Mucosa of descending colon (tissue), 3 donors: ENCODE data around the gene SH2D5. TPM values are rescaled to one million over a fixed set of nuclear protein-coding genes. Genes with fewer than 3 reads are reported as not detected.

Experiments
- ATAC-seq: fragments of 200-7000 bp; cut with Tn5 transposase; one replicate; pipeline ENCODE4 v1.9.1; 2020; ENCODE audit warnings: mild to moderate bottlenecking, moderate library complexity
- DNase-seq, 3 donors: peaks; one replicate each; pipeline ENCODE4 v3.0.0-alpha.2; 2020
- H3K36me3 ChIP-seq: fragments of 200-600 bp; one replicate; pipeline ENCODE4 v1.8.0; 2021; ENCODE audit warnings: low read depth, mild to moderate bottlenecking
- H3K4me1 ChIP-seq: fragments of 200-600 bp; one replicate; pipeline ENCODE4 v1.8.0; 2021; ENCODE audit warnings: low read depth, mild to moderate bottlenecking
- H3K4me3 ChIP-seq: fragments of 200-600 bp; one replicate; pipeline ENCODE4 v1.8.0; 2021; ENCODE audit warnings: mild to moderate bottlenecking
- H3K9me3 ChIP-seq: fragments of 200-600 bp; one replicate; pipeline ENCODE4 v1.8.0; 2021; ENCODE audit warnings: mild to moderate bottlenecking
- CTCF ChIP-seq: fragments of 200-600 bp; IDR thresholded peaks from one replicate; pipeline ENCODE4 v1.8.0; 2022; ENCODE audit warnings: antibody characterized with exemption, mild to moderate bottlenecking
- intact Hi-C, 2 donors: fragments of 100-400 bp; cut with DNase I in 1 of 2; cut with micrococcal nuclease in 1 of 2; formaldehyde crosslinking; loops; one replicate each; pipeline versions ENCODE4 v1.11.0 to v1.11.1; 2022; cut with DNase I, micrococcal nuclease
- total RNA-seq, 3 donors: library from RNA; stranded (reverse); fragmentation: NEBNext Ultra II Directional in 2 of 3; extraction: Animal tissue kit (Norgen Biotek cat#: 25700) in 2 of 3; gene quantifications; one replicate each; pipeline versions ENCODE4 v1.2.1 to v1.2.4, GENCODE V29; 2021 to 2023
- donor health status: DM: no; HTN: no; CAD: no; lungs with moderate emphysema.
- donor health status: DM: no; HTN: no; CAD: no.
- donor health status: DM: no; HTN: yes; CAD: no.

Gene SH2D5
- total RNA-seq, 3 donors from 2014 or later: 0.07 to 0.09 TPM; not detected in 1

- H3K9me3 ChIP-seq: no peaks in the 10 kb centered on the region
- no peaks in the 10 kb centered on the region for H3K36me3 ChIP-seq
- H3K4me3 ChIP-seq: no peak overlapping the region
- H3K4me1 ChIP-seq: peaks cover 2% of the 10 kb centered on the region
- DNase-seq (no peak), ATAC-seq (no peak)
- intact Hi-C loops: no loop called here
- TF ChIP-seq CTCF: no peak
Measured at GRCh38 chr1:20700636-20701215, 31.8 kb downstream of the SH2D5 start.

- intact Hi-C loops: loop anchor here (5.0 to 10.0 kb wide), 2 partner anchors 495 to 498 kb away; no protein-coding TSS in a partner anchor
- ATAC-seq (no peak), DNase-seq (no peak)
- no peaks in the 10 kb centered on the region for H3K9me3 ChIP-seq
- TF ChIP-seq CTCF: no peak
- no peak overlapping the region for H3K4me3 ChIP-seq
- no peaks in the 10 kb centered on the region for H3K36me3 ChIP-seq
- peaks cover 2% of the 10 kb centered on the region for H3K4me1 ChIP-seq
Measured at GRCh38 chr1:20699558-20699957, 32.9 kb downstream of the SH2D5 start.

GRCh38 chr1:20698195-20698910, 34.1 kb downstream of the SH2D5 start:
- no peaks in the 10 kb centered on the region for H3K36me3 ChIP-seq
- peaks cover 2% of the 10 kb centered on the region for H3K4me1 ChIP-seq
- intact Hi-C loops: loop anchor here (5.0 to 10.0 kb wide), 2 partner anchors 496 to 499 kb away; no protein-coding TSS in a partner anchor
- no peak overlapping the region for H3K4me3 ChIP-seq
- no peaks in the 10 kb centered on the region for H3K9me3 ChIP-seq
- DNase-seq (no peak), ATAC-seq (no peak)
- no peak for TF ChIP-seq CTCF

- intact Hi-C loops: loop anchor here (5.0 to 10.0 kb wide), 2 partner anchors 497 to 500 kb away; no protein-coding TSS in a partner anchor
- Histone ChIP-seq H3K4me1 (peaks cover 2% of the 10 kb centered on the region), H3K9me3 (no peaks in the 10 kb centered on the region), H3K36me3 (no peaks in the 10 kb centered on the region), H3K4me3 (no peak overlapping the region)
- no peak for ATAC-seq
- TF ChIP-seq CTCF: no peak
- no peak for DNase-seq
Measured at GRCh38 chr1:20697563-20697962, 34.9 kb downstream of the SH2D5 start.

GRCh38 chr1:20696397-20697333, 35.8 kb downstream of the SH2D5 start:
- H3K9me3 ChIP-seq: no peaks in the 10 kb centered on the region
- intact Hi-C loops: loop anchor here (5.0 to 10.0 kb wide), 2 partner anchors 498 to 501 kb away; no protein-coding TSS in a partner anchor
- peaks cover 2% of the 10 kb centered on the region for H3K4me1 ChIP-seq
- H3K4me3 ChIP-seq: peak overlapping the region; percentile 7
- ATAC-seq: peak; percentile 95
- H3K36me3 ChIP-seq: no peaks in the 10 kb centered on the region
- peak; percentile 79 to 84 (median 84) for DNase-seq
- TF ChIP-seq CTCF: peak; percentile 88
